HG03064 (cell line): ENCODE measurements around the gene LRRC4C.

Experiments
- ATAC-seq: cut with Tn5 transposase; IDR thresholded peaks from one replicate; pipeline ENCODE4 v1.9.1; 2021; ENCODE audit warnings: low read depth; ENCODE audit not compliant: unreplicated experiment

Gene LRRC4C

GRCh38 chr11:40405614-40406013 is 1053.8 kb downstream of the LRRC4C start:
- no peak for ATAC-seq

GRCh38 chr11:40403321-40403720 is 1056.1 kb downstream of the LRRC4C start:
- no peak for ATAC-seq

- no peak for ATAC-seq
Measured at GRCh38 chr11:40401132-40401853, 1058.2 kb downstream of the LRRC4C start.

- no peak for ATAC-seq
Measured at GRCh38 chr11:40397141-40397540, 1062.3 kb downstream of the LRRC4C start.

GRCh38 chr11:40393511-40393910 is 1065.9 kb downstream of the LRRC4C start:
- no peak for ATAC-seq

- ATAC-seq, result no peak
Measured at GRCh38 chr11:40391679-40392078, 1067.8 kb downstream of the LRRC4C start.

GRCh38 chr11:40388097-40388818 is 1071.2 kb downstream of the LRRC4C start:
- ATAC-seq, result no peak

GRCh38 chr11:40387240-40387980 is 1072.0 kb downstream of the LRRC4C start:
- no peak for ATAC-seq

GRCh38 chr11:40384991-40385390 is 1074.5 kb downstream of the LRRC4C start:
- ATAC-seq, result no peak

GRCh38 chr11:40381481-40381880 is 1078.0 kb downstream of the LRRC4C start:
- no peak for ATAC-seq

- ATAC-seq, result no peak
Measured at GRCh38 chr11:40380835-40381234, 1078.6 kb downstream of the LRRC4C start.

- ATAC-seq, result no peak
Measured at GRCh38 chr11:40376331-40376730, 1083.1 kb downstream of the LRRC4C start.

GRCh38 chr11:40370821-40371616 is 1088.4 kb downstream of the LRRC4C start:
- ATAC-seq, result no peak

- ATAC-seq, result no peak
Measured at GRCh38 chr11:40360206-40360798, 1099.2 kb downstream of the LRRC4C start.

- no peak for ATAC-seq
Measured at GRCh38 chr11:40354121-40354520, 1105.3 kb downstream of the LRRC4C start.

- no peak for ATAC-seq
Measured at GRCh38 chr11:40340911-40341310, 1118.5 kb downstream of the LRRC4C start.

GRCh38 chr11:40338739-40339138 is 1120.7 kb downstream of the LRRC4C start:
- no peak for ATAC-seq

- no peak for ATAC-seq
Measured at GRCh38 chr11:40338062-40338461, 1121.4 kb downstream of the LRRC4C start.

GRCh38 chr11:40337118-40337517 is 1122.3 kb downstream of the LRRC4C start:
- no peak for ATAC-seq

GRCh38 chr11:40328890-40329614 is 1130.4 kb downstream of the LRRC4C start:
- ATAC-seq, result no peak
